Heart left ventricle (tissue), 16 donors: ENCODE results near the gene MPDU1. TPM values are rescaled to one million over a fixed set of nuclear protein-coding genes. Genes with fewer than 3 reads are reported as not detected.

Experiments
- ATAC-seq, 4 donors: fragments of 200-7000 bp; cut with Tn5 transposase; one replicate each; pipeline ENCODE4 v1.9.1; 2020 to 2022; ENCODE audit warnings: moderate library complexity in 4 of 4, mild to moderate bottlenecking in 3 of 4, moderate number of reproducible peaks in 1 of 4
- DNase-seq, 5 donors: peaks; one replicate each; pipeline ENCODE4 v3.0.0-alpha.2; 2020
- H3K27ac ChIP-seq, 12 donors: fragments of 200-600 bp; sonication (generic) in 4 of 12; one replicate each; pipeline versions ENCODE4 v1.5.0 to v1.8.0; 2016 to 2022; ENCODE audit warnings: mild to moderate bottlenecking in 2 of 12
- H3K27me3 ChIP-seq, 9 donors: fragments of 200-600 bp; sonication (generic) in 2 of 9; one replicate each; pipeline versions ENCODE4 v1.5.1 to v1.8.0; 2016 to 2022; ENCODE audit warnings: mild to moderate bottlenecking in 3 of 9
- H3K36me3 ChIP-seq, 9 donors: fragments of 200-600 bp; sonication (generic) in 2 of 9; one replicate each; pipeline versions ENCODE4 v1.5.0 to v1.8.0; 2018 to 2022; ENCODE audit warnings: mild to moderate bottlenecking in 2 of 9
- H3K4me1 ChIP-seq, 12 donors: fragments of 200-600 bp; sonication (generic) in 4 of 12; one replicate each; pipeline versions ENCODE4 v1.5.0 to v1.8.0; 2016 to 2022; ENCODE audit warnings: mild to moderate bottlenecking in 3 of 12
- H3K4me3 ChIP-seq, 12 donors: fragments of 200-600 bp; sonication (generic) in 4 of 12; one replicate each; pipeline versions ENCODE4 v1.5.0 to v1.8.0; 2017 to 2022; ENCODE audit warnings: mild to moderate bottlenecking in 9 of 12, moderate library complexity in 4 of 12
- H3K9me3 ChIP-seq, 12 donors: fragments of 200-600 bp; sonication (generic) in 4 of 12; one replicate each; pipeline versions ENCODE4 v1.5.0 to v1.8.0; 2016 to 2022; ENCODE audit warnings: mild to moderate bottlenecking in 1 of 12
- CTCF ChIP-seq, 12 donors: fragments of 200-600 bp; sonication (generic) in 4 of 12; IDR thresholded peaks; one replicate each; pipeline versions ENCODE4 v1.5.0 to v1.8.0; 2018 to 2022; ENCODE audit warnings: antibody characterized with exemption in 12 of 12, mild to moderate bottlenecking in 5 of 12
- POLR2A ChIP-seq, 2 donors: fragments of 450-650 bp; IDR thresholded peaks; one replicate each; pipeline ENCODE4 v1.6.1; 2017; ENCODE audit warnings: antibody characterized with exemption in 2 of 2, mild to moderate bottlenecking in 2 of 2, moderate library complexity in 2 of 2
- WGBS, 4 donors: extraction: QIAGEN DNeasy Blood & Tissue Kit in 2 of 4; methylation state at CpG; one replicate each; pipeline versions ENCODE4 v1.1.5 to v1.1.7; 2013 to 2018; 5-methylcytosine and 5-hydroxymethylcytosine counted together
- intact Hi-C, 10 donors: fragments of 100-400 bp; cut with DNase I; formaldehyde crosslinking; loops; one replicate each; pipeline versions ENCODE4 v1.11.1 to v1.14.2; 2022
- polyA plus RNA-seq, 2 donors: library from polyadenylated mRNA; stranded (reverse); fragments of 200-250 nt; gene quantifications; one replicate each; pipeline ENCODE4 v1.2.3, GENCODE V29; 2013
- total RNA-seq, 9 donors: library from RNA; depleted of rRNA in 2 of 9; stranded (reverse); fragments of >200 nt in 2 of 9; fragmentation: NEBNext Ultra II Directional in 3 of 9; extraction: Animal tissue kit (Norgen Biotek cat#: 25700) in 3 of 9; gene quantifications; one replicate each; pipeline versions ENCODE4 v1.1.0 to v1.2.4, GENCODE V29; 2016 to 2023
- donor health status: ischemic (EF 13 %, LVEDD 7.1; RV severe dilation, severe dysfunction).
- donor health status: healthy with polysubstance abuse.
- donor health status: DM: no; HTN: yes; CAD: no.
- donor health status: DM: no; HTN: no; CAD: no.
- donor health status: ischemic (EF 25% LVEDD 6.9; RV normal size, moderate dysfunction).
- donor health status: ischemic (EF 25% LVEDD 5.7; RV mildly dilated, moderate dysfunction).
- donor health status: healthy.
- donor health status: DM: yes; HTN: yes; CAD: no.
- donor health status: ischemic (EF 35%, LVEDD 5.7; RV mildly dilated, moderate dysfunction).
- donor health status: nonischemic (EF 11% LVEDD 7.7; RV severe dilation, severe dysfunction).
- donor health status: DM: yes; HTN: yes; CAD: no.
- donor health status: PGD.
- donor health status: ischemic (EF 29% LVEDD 5.4; RV normal size, mild dysfunction).
- donor health status: nonischemic (EF 23%, LVEDD 6.1; RV moderate dilation, normal function).

Gene MPDU1
- total and polyA plus RNA-seq, 11 donors, result 18.4 to 106 (median 33.3) TPM

DNA sequence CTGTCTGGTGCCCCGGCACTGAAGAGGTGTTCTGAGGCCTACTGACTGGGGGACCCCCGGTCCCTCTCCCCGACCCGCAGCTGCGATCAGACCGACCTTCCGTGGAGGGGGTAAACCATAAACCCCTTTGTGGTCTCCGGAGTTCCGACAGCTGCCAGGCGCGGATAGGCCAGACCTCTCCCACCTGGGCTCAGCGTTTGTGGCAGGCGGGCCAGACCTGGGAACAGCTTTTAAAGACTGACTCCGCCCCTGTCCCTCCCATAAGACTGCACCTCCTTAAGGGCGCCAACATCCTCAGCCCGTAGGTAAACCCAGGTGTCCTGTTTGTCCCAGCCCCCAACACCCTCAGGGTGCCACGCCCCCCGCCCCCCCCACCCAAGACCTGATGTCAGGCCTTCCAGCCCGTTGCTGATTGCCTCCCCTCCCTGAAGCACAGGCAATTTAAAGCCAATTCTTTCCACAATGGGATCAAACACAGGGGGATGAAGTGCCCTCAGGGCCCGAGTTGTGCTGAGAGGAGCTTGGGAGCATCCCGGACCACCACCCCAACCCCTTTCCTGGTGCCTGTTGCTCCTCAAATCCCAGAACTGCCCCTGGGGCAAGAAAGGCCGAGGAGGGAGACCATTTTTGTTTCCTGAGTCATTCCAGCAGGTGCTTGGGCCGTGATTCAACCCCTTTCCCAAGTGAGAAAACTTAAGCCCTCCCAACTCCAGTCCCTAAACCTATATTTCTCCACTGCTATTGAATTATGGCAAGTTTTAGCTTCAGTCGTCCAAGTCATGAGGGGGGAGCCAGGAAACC lies 6.4 kb downstream of the MPDU1 start, which contains the start of gene SOX15:
Gene SOX15, minus strand, starts transcription at position 204 of the 801 bp plus-strand sequence. CDS start 418 bp downstream, outside the sequence.
- peaks cover 6 to 71% (median 56%) of the 10 kb centered on the region in 9 donors for H3K36me3 ChIP-seq
- 64 to 75% (median 67%) methylated on average over 19 to 24 of the region's 24 CpGs for WGBS, 4 donors
- peak within 1 kb of the TSS; percentile 5 to 66 (median 46) for H3K4me3 ChIP-seq
- intact Hi-C loops, result loop anchor here in 4 of 10 donors (5.0 to 10.0 kb wide), 2 partner anchors 97 to 235 kb away; partner anchors contain the start of genes KCTD11 (in 2 of the 4), TMEM95 (in 2 of the 4), TP53 (in 2 of the 4) and WRAP53 (in 2 of the 4)
- peak in 2 of 4 donors; percentile 3 for ATAC-seq
- peaks cover 3 to 42% (median 19%) of the 10 kb centered on the region in 12 donors for H3K4me1 ChIP-seq
- no peaks in the 10 kb centered on the region for H3K9me3 ChIP-seq
- TF ChIP-seq POLR2A (IDR thresholded peaks at IDR 0.05) (no peak), CTCF (IDR thresholded peaks at IDR 0.05) (no peak)
- no peaks in the 10 kb centered on the region for H3K27me3 ChIP-seq
- peak within 1 kb of the TSS in 9 of 12 donors; percentile 13 to 89 (median 51) for H3K27ac ChIP-seq
- peak in 1 of 5 donors; percentile 36 for DNase-seq

GRCh38 chr17:7590743-7591142 lies 7.1 kb downstream of the MPDU1 start:
- Histone ChIP-seq H3K9me3 (no peaks in the 10 kb centered on the region), H3K36me3 (peaks cover 6 to 74% (median 62%) of the 10 kb centered on the region in 9 donors), H3K4me3 (no peak overlapping the region), H3K27me3 (no peaks in the 10 kb centered on the region), H3K27ac (no peak overlapping the region), H3K4me1 (peaks cover 3 to 35% (median 15%) of the 10 kb centered on the region in 12 donors)
- DNase-seq (peak in 1 of 5 donors; percentile 24), ATAC-seq (no peak)
- TF ChIP-seq POLR2A (IDR thresholded peaks at IDR 0.05), result no peak
- TF ChIP-seq CTCF (IDR thresholded peaks at IDR 0.05), result no peak
- WGBS, 4 donors, result 65 to 84% (median 81%) methylated on average over 2 to 4 of the region's 4 CpGs
- intact Hi-C loops, result no loop called here

- DNase-seq (no peak), ATAC-seq (no peak)
- H3K4me1 ChIP-seq, result peaks cover 3 to 31% (median 15%) of the 10 kb centered on the region in 12 donors
- H3K27me3 ChIP-seq, result no peaks in the 10 kb centered on the region
- no peaks in the 10 kb centered on the region for H3K9me3 ChIP-seq
- WGBS, 4 donors, result 81 to 92% (median 89%) methylated on average over 5 of the region's 5 CpGs
- H3K4me3 ChIP-seq, result no peak overlapping the region
- intact Hi-C loops, result no loop called here
- no peak overlapping the region for H3K27ac ChIP-seq
- H3K36me3 ChIP-seq, result peaks cover 6 to 80% (median 71%) of the 10 kb centered on the region in 9 donors
- TF ChIP-seq POLR2A (IDR thresholded peaks at IDR 0.05) (no peak), CTCF (IDR thresholded peaks at IDR 0.05) (no peak)
Measured at GRCh38 chr17:7591596-7591995, 7.9 kb downstream of the MPDU1 start.

DNA sequence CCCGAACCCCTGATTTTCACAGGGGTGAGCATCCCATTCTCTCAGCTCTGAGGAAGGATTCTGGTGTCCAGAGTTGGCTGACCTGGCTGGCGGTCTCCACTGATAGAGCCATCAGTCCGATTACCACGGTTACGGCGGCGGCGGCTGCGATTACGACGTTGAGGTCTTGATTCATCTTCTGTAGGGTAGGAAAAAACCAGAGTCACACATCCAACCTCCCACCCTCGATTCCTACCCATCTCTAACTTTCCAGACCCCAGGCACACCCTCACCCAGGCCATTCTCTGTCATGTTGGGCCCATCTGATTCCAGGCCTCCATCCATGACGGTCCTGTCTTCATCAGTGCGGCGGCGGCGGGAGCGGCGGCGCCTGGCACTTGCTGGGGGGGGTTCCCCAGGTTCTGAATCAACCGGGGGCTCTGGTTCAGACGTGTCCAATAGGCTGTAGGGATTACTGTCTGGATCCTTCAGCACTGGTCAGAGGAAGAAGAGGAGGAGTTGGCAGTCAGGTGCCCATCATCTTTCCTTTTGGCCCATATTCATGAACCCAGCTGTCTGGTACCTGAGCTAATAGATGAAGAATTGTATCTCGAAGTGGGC lies 8.9 kb downstream of the MPDU1 start:
- H3K4me3 ChIP-seq, result no peak overlapping the region
- H3K27ac ChIP-seq, result no peak overlapping the region
- DNase-seq (no peak), ATAC-seq (no peak)
- H3K4me1 ChIP-seq, result peaks cover 3 to 24% (median 15%) of the 10 kb centered on the region in 12 donors
- H3K9me3 ChIP-seq, result no peaks in the 10 kb centered on the region
- TF ChIP-seq POLR2A (IDR thresholded peaks at IDR 0.05), result no peak
- TF ChIP-seq CTCF (IDR thresholded peaks at IDR 0.05), result no peak
- intact Hi-C loops, result no loop called here
- WGBS, 4 donors, result 89 to 94% (median 94%) methylated on average over 23 of the region's 23 CpGs
- peaks cover 6 to 83% (median 74%) of the 10 kb centered on the region in 9 donors for H3K36me3 ChIP-seq
- no peaks in the 10 kb centered on the region for H3K27me3 ChIP-seq
